ENCODE results near the gene SERAC1.

SERAC1 gene

DNA sequence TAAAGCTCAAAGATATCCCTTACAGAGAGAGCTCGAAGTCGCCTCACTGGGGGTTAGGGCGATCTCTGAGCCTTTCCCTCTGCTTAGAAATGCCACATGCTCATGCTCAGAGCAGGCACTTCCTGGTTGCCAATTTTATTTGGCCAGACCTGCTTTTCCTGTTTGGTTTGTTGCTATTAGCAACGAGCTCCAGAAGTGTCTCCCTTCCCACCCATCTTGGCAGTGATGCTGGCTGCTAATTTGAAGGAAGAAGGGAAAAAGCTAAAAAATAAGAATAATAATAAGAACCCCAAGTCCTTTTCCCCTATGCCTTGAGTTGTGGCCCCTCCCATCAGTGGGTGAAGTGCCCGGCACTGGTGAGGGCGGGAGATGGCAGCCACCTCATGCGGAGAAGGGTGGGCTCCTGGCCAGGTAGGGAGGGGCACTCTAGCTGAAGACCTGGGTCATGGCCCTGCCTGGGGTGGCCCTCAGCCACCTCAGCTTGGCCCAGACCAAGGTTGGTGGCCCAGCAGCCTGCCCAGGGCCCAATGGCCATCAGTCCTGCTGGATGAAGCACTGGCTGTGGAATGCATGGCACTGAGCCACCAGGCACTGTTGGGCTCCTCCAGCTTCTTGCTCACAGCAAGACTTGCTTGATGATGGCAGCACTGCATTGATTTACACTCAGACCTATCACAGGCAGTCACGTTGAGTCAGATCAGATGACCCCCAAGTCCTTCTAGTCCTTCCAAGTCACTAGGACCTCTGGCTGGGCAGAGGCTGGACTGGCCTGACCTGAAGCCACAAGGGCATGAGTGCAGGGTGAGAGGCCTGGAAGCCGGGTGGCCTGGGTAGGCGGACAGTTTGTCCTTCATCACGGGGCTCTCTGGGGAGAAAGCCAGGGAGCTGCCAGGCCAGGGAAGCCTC is 107.4 kb downstream of the SERAC1 start:
- DNase-seq (ENCODE audit: low read depth, low spot score) = no peak
- WGBS (ENCODE audit: insufficient coverage, insufficient read length) = no CpG with 5 or more reads among the region's 11 CpGs
- Histone ChIP-seq H3K27me3 (ENCODE audit: control insufficient read depth, insufficient read depth, low read length) (no peaks in the 10 kb centered on the region), H3K36me3 (ENCODE audit: control insufficient read depth, insufficient read depth, low read length) (0 out of 2 replicates have a peak, but pooled peaks cover 3% of the 10 kb centered on the region), H3K27ac (ENCODE audit: low read length) (no peak overlapping the region), H3K4me3 (ENCODE audit: low read length) (no peak overlapping the region), H3K9me3 (ENCODE audit: control insufficient read depth, insufficient read depth, low read length) (no peaks in the 10 kb centered on the region), H3K4me1 (ENCODE audit: control insufficient read depth, insufficient read depth, low read length) (peaks cover 2% of the 10 kb centered on the region; the same call in 1 of the 2 replicates)
